Measurements from ENCODE around the gene RGS7BP. TPM values are rescaled to one million over a fixed set of nuclear protein-coding genes. Genes with fewer than 3 reads are reported as not detected.

RGS7BP gene
- polyA plus RNA-seq, 1 experiment: not detected

DNA sequence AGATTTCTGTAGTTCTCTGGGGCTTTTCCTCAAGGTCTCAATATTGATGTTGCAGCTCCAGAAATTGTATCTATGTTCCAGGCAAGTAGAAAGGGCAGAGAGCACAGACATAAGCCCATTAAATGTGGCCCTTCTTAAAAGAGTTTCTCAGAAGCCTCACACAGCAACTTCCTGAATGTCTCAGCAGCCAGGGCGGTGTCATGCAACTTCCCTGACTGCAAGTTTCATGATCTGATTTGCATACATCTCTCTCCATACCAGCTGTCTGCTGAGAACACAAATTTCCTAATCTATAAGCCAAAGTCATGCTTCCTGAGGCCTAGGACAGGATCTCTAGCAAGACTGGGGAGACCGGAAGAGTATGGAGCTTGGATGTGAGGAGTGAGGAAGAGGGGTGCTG, 13.0 kb downstream of the RGS7BP start:
- ChIA-PET POLR2A (no interaction called here), CTCF (no interaction called here)
- Histone ChIP-seq H3K4me3 (ENCODE audit: low read depth, low read length) (no peak overlapping the region), H3K27ac (ENCODE audit: low read depth, low read length) (no peak overlapping the region), H3K27me3 (ENCODE audit: control insufficient read depth, insufficient read depth, low read length) (no peaks in the 10 kb centered on the region), H3K9me3 (ENCODE audit: control insufficient read depth, insufficient read depth, low read length) (no peaks in the 10 kb centered on the region)
- DNase-seq (ENCODE audit: low read depth, low spot score): no peak
- TF ChIP-seq, protein P1, sequence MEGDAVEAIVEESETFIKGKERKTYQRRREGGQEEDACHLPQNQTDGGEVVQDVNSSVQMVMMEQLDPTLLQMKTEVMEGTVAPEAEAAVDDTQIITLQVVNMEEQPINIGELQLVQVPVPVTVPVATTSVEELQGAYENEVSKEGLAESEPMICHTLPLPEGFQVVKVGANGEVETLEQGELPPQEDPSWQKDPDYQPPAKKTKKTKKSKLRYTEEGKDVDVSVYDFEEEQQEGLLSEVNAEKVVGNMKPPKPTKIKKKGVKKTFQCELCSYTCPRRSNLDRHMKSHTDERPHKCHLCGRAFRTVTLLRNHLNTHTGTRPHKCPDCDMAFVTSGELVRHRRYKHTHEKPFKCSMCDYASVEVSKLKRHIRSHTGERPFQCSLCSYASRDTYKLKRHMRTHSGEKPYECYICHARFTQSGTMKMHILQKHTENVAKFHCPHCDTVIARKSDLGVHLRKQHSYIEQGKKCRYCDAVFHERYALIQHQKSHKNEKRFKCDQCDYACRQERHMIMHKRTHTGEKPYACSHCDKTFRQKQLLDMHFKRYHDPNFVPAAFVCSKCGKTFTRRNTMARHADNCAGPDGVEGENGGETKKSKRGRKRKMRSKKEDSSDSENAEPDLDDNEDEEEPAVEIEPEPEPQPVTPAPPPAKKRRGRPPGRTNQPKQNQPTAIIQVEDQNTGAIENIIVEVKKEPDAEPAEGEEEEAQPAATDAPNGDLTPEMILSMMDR (IDR thresholded peaks at IDR 0.05; ENCODE audit: low read depth, low read length): no peak

DNA sequence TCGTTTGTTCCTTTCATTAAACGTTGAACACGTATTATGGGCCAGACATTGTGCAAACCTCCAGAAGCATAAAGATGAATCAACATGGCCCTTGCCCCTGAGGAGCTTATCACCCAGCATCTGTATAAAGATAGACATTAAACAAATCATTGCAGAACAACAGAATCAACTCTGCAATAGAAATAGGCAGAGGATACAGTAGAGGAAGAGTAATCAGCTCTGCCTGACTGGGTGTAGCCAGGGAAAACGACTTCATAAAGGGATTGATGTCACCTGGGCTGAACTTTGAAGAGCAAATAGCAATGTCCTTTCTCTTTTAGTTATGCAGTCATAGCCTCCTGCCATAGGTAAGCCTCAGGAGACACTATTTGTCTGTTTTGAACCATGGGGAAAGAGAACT, 13.4 kb downstream of the RGS7BP start:
- CTCF ChIA-PET: no interaction called here
- Histone ChIP-seq H3K9me3 (ENCODE audit: control insufficient read depth, insufficient read depth, low read length) (no peaks in the 10 kb centered on the region), H3K27ac (ENCODE audit: low read depth, low read length) (no peak overlapping the region), H3K27me3 (ENCODE audit: control insufficient read depth, insufficient read depth, low read length) (no peaks in the 10 kb centered on the region), H3K4me3 (ENCODE audit: low read depth, low read length) (no peak overlapping the region)
- TF ChIP-seq, protein P1 (IDR thresholded peaks at IDR 0.05; ENCODE audit: low read depth, low read length): no peak
- POLR2A ChIA-PET: no interaction called here
- no peak for DNase-seq (ENCODE audit: low read depth, low spot score)

DNA sequence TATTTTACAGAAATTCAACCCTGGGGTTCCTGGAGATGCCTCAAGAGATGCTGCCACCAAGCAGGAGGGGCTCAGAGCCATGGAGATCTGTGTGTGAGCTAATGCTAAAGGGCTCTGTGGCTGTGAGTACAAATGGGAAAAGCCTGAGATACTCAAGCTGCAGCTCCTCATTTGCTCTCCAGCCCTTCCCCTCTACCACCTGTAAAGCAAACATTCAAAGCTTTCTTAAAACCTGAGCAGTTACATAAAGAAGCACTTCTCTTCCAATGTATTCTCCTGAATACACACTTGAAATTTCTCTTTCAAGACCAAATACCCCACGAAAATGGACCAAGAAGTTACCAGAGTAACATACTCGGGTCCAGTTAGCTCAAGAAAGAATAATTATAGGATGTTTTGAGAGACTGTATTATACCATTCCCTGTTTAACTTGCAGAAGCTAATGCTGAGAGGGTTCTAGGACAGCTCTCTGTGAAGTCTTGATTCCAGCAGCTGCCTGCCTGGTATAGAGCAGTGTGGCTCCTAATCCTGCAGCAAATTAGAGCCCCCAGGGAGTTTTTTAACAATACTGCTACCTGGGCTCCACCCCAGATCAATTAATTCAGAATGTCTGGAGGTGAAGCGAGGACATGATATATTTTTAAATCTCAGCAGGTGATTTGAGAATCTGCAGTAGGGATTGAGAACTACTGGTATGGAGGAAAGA, 21.1 kb downstream of the RGS7BP start:
- TF ChIP-seq, protein P1 (IDR thresholded peaks at IDR 0.05; ENCODE audit: low read depth, low read length): no peak
- no peaks in the 10 kb centered on the region for H3K9me3 ChIP-seq (ENCODE audit: control insufficient read depth, insufficient read depth, low read length)
- H3K4me3 ChIP-seq (ENCODE audit: low read depth, low read length): no peak overlapping the region
- ChIA-PET CTCF (no interaction called here), POLR2A (no interaction called here)
- DNase-seq (ENCODE audit: low read depth, low spot score): no peak
- no peaks in the 10 kb centered on the region for H3K27me3 ChIP-seq (ENCODE audit: control insufficient read depth, insufficient read depth, low read length)
- no peak overlapping the region for H3K27ac ChIP-seq (ENCODE audit: low read depth, low read length)

DNA sequence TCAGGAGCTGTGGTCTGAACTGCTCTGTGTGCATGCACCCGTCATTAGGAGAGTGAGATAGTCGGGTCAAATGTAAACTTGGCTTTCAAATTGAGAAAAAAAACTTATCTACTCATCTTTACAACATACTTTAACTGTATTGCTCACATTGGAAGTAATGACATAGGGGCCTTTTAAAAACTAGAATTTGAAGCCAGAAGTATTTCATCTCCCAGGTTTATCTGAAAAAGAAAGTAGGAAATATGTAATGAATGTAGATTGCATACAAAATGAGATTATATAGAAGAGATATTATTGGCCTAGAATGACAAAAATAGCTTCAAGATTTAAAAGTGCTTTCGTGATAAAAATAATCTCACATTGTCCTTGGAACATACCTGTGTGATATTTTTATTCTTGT, 24.3 kb downstream of the RGS7BP start:
- CTCF ChIA-PET: no interaction called here
- Histone ChIP-seq H3K4me3 (ENCODE audit: low read depth, low read length) (no peak overlapping the region), H3K27ac (ENCODE audit: low read depth, low read length) (no peak overlapping the region), H3K27me3 (ENCODE audit: control insufficient read depth, insufficient read depth, low read length) (no peaks in the 10 kb centered on the region), H3K9me3 (ENCODE audit: control insufficient read depth, insufficient read depth, low read length) (no peaks in the 10 kb centered on the region)
- no peak for DNase-seq (ENCODE audit: low read depth, low spot score)
- POLR2A ChIA-PET: no interaction called here
- TF ChIP-seq, protein P1 (IDR thresholded peaks at IDR 0.05; ENCODE audit: low read depth, low read length): no peak

DNA sequence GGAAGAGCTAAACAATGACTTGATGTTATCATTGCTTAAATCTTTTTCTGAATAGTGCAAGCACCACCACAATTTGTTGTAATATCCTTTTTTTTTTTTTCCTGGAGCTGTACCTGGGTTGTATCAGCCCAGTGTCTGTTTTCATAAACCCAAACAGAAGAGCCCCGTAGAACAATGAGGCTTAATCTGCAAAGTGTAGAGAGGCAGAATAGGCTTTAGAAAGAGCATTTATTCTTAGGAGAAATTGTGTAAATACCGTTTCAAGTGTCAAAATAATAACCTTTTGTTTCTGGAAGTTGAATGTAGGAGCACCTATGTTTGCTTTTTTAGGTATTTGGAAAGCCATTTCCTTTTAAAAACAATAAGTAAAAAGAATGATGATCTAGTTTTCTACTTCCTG, 26.4 kb downstream of the RGS7BP start:
- TF ChIP-seq, protein P1 (IDR thresholded peaks at IDR 0.05; ENCODE audit: low read depth, low read length): no peak
- no peak overlapping the region for H3K27ac ChIP-seq (ENCODE audit: low read depth, low read length)
- no peak for DNase-seq (ENCODE audit: low read depth, low spot score)

More for the DNA sequence above, 26.4 kb downstream of the RGS7BP start:
- no peak overlapping the region for H3K4me3 ChIP-seq (ENCODE audit: low read depth, low read length)
- H3K27me3 ChIP-seq (ENCODE audit: control insufficient read depth, insufficient read depth, low read length): no peaks in the 10 kb centered on the region
- ChIA-PET CTCF (no interaction called here), POLR2A (no interaction called here)
- no peaks in the 10 kb centered on the region for H3K9me3 ChIP-seq (ENCODE audit: control insufficient read depth, insufficient read depth, low read length)

All from AG04450 (cell line).